H1 (cell line): ENCODE results near the gene LENG1. TPM values are rescaled to one million over a fixed set of nuclear protein-coding genes. Genes with fewer than 3 reads are reported as not detected.

Source experiments
- ASH2L ChIP-seq: fragments of 200-600, 300-600 bp; sonication (generic); IDR thresholded peaks from one replicate; pipeline ENCODE4 v1.7.1; 2017; ENCODE audit warnings: low read length
- HDAC6 ChIP-seq: IDR thresholded peaks from one replicate; pipeline ENCODE4 v1.7.1; 2012; ENCODE audit warnings: low read depth, mild to moderate bottlenecking, inconsistent platforms, low read length, moderate library complexity
- KDM4A ChIP-seq: IDR thresholded peaks from one replicate; pipeline ENCODE4 v1.7.1; 2012; ENCODE audit warnings: low read depth, mild to moderate bottlenecking, moderate library complexity, low read length, inconsistent platforms; ENCODE audit not compliant: severe bottlenecking
- KDM5A ChIP-seq: fragments of 200-600 bp; IDR thresholded peaks from 2 replicates; pipeline ENCODE4 v1.7.1; 2012; ENCODE audit warnings: mild to moderate bottlenecking, low read length, inconsistent platforms, mixed read lengths
- MAFK ChIP-seq: IDR thresholded peaks from 2 replicates; pipeline ENCODE4 v1.6.1; 2012; ENCODE audit warnings: low read depth, mild to moderate bottlenecking, improper control_type of control experiment, low read length
- NRF1 ChIP-seq: IDR thresholded peaks from 2 replicates; pipeline ENCODE4 v1.6.1; 2011; ENCODE audit warnings: mild to moderate bottlenecking, low read depth, low read length, improper control_type of control experiment
- RAD21 ChIP-seq, 2 experiments: IDR thresholded peaks in 1 of 2; conservative IDR thresholded peaks in 1 of 2; 2 replicates each; pipeline ENCODE4 v1.6.1; 2011; ENCODE audit warnings: low read depth in 2 of 2, low read length in 2 of 2, improper control_type of control experiment in 1 of 2, inconsistent platforms in 1 of 2, mild to moderate bottlenecking in 1 of 2, moderate library complexity in 1 of 2
- RFX5 ChIP-seq: IDR thresholded peaks from 2 replicates; pipeline ENCODE4 v1.6.1; 2011; ENCODE audit warnings: low read depth, low read length, improper control_type of control experiment, borderline replicate concordance
- TCF12 ChIP-seq: IDR thresholded peaks from 2 replicates; pipeline ENCODE4 v1.6.1; 2011; ENCODE audit warnings: low read depth, mild to moderate bottlenecking, low read length
- polyA plus RNA-seq, 7 experiments: library from polyadenylated mRNA; depleted of rRNA in 3 of 7; stranded (reverse) in 5 of 7; unstranded in 2 of 7; fragments of >200 nt in 5 of 7; fragments of 200-250 nt in 2 of 7; gene quantifications; 1 replicate in 5 of 7; 2 replicates in 1 of 7; 4 replicates in 1 of 7; pipeline versions ENCODE4 v1.2.1 to v1.2.3, GENCODE V29; 2011 to 2013; ENCODE audit warnings: missing spikeins in 2 of 7, mixed read lengths in 2 of 7
- total RNA-seq: library from RNA; stranded (reverse); fragmentation: NEBNext Ultra II Directional; extraction: Animal tissue kit (Norgen Biotek cat#: 25700); gene quantifications from 2 replicates; pipeline ENCODE4 v1.2.1, GENCODE V29; 2021

LENG1 gene
- total and polyA plus RNA-seq, 2 of the 8 experiments (the other 6 are each of a cell fraction or from before 2014, with no cell fraction given): 1.2 to 4.4 TPM

GRCh38 chr19:54162884-54163283, 3.4 kb upstream of the LENG1 start (continued):
- no peak for TF ChIP-seq ASH2L
- no peak for TF ChIP-seq RFX5
- no peak for TF ChIP-seq HDAC6
- no peak for TF ChIP-seq TCF12
- TF ChIP-seq KDM4A: no peak
- TF ChIP-seq NRF1: no peak
- no peak for TF ChIP-seq KDM5A
- TF ChIP-seq RAD21 (IDR thresholded peaks at IDR 0.05 in 1 of 2, conservative IDR thresholded peaks at IDR 0.05 in 1 of 2; ENCODE audit: low read depth in 2 of 2, low read length in 2 of 2): no peak
- no peak for TF ChIP-seq MAFK
